ENCODE results near the gene SFMBT2.

- TF ChIP-seq CTCF (IDR thresholded peaks at IDR 0.05 in 2 of 3, conservative IDR thresholded peaks at IDR 0.05 in 1 of 3; ENCODE audit: control insufficient read depth in 2 of 3, extremely low read depth in 1 of 3, insufficient read depth in 1 of 3, low read depth in 3 of 3, low read length in 3 of 3) = no peak
- TF ChIP-seq ESRRA (IDR thresholded peaks at IDR 0.05; ENCODE audit: low read length) = no peak
- no peak for TF ChIP-seq JUND (IDR thresholded peaks at IDR 0.05; ENCODE audit: low read depth, low read length)
Observed at GRCh38 chr10:7274293-7274692, 136.5 kb downstream of the SFMBT2 start.
